Mucosa of descending colon (tissue), 3 donors: ENCODE results near the gene TKT. TPM values are rescaled to one million over a fixed set of nuclear protein-coding genes. Genes with fewer than 3 reads are reported as not detected.

Experiments used
- ATAC-seq: fragments of 200-7000 bp; cut with Tn5 transposase; one replicate; pipeline ENCODE4 v1.9.1; 2020; ENCODE audit warnings: mild to moderate bottlenecking, moderate library complexity
- DNase-seq, 3 donors: peaks; one replicate each; pipeline ENCODE4 v3.0.0-alpha.2; 2020
- H3K36me3 ChIP-seq: fragments of 200-600 bp; one replicate; pipeline ENCODE4 v1.8.0; 2021; ENCODE audit warnings: low read depth, mild to moderate bottlenecking
- H3K4me1 ChIP-seq: fragments of 200-600 bp; one replicate; pipeline ENCODE4 v1.8.0; 2021; ENCODE audit warnings: low read depth, mild to moderate bottlenecking
- H3K4me3 ChIP-seq: fragments of 200-600 bp; one replicate; pipeline ENCODE4 v1.8.0; 2021; ENCODE audit warnings: mild to moderate bottlenecking
- H3K9me3 ChIP-seq: fragments of 200-600 bp; one replicate; pipeline ENCODE4 v1.8.0; 2021; ENCODE audit warnings: mild to moderate bottlenecking
- intact Hi-C, 2 donors: fragments of 100-400 bp; cut with DNase I in 1 of 2; cut with micrococcal nuclease in 1 of 2; formaldehyde crosslinking; loops; one replicate each; pipeline versions ENCODE4 v1.11.0 to v1.11.1; 2022; cut with DNase I, micrococcal nuclease
- total RNA-seq, 3 donors: library from RNA; stranded (reverse); fragmentation: NEBNext Ultra II Directional in 2 of 3; extraction: Animal tissue kit (Norgen Biotek cat#: 25700) in 2 of 3; gene quantifications; one replicate each; pipeline versions ENCODE4 v1.2.1 to v1.2.4, GENCODE V29; 2021 to 2023
- TF ChIP-seq, protein P1 (sequence below): fragments of 200-600 bp; IDR thresholded peaks from one replicate; pipeline ENCODE4 v1.8.0; 2022; ENCODE audit warnings: antibody characterized with exemption, mild to moderate bottlenecking
- donor health status: DM: no; HTN: no; CAD: no; lungs with moderate emphysema.
- donor health status: DM: no; HTN: no; CAD: no.
- donor health status: DM: no; HTN: yes; CAD: no.

The TKT gene
- total RNA-seq, 3 donors from 2014 or later = 180 to 260 (median 226) TPM

- H3K4me1 ChIP-seq = peaks cover 5% of the 10 kb centered on the region
- no peak for ATAC-seq
- no peak overlapping the region for H3K4me3 ChIP-seq
- H3K36me3 ChIP-seq = no peaks in the 10 kb centered on the region
- no peaks in the 10 kb centered on the region for H3K9me3 ChIP-seq
- intact Hi-C loops = loop anchor here in 1 of 2 donors (5.0 kb wide), 1 partner anchor 87 kb away; no protein-coding TSS in a partner anchor
- no peak for DNase-seq
- TF ChIP-seq, protein P1, sequence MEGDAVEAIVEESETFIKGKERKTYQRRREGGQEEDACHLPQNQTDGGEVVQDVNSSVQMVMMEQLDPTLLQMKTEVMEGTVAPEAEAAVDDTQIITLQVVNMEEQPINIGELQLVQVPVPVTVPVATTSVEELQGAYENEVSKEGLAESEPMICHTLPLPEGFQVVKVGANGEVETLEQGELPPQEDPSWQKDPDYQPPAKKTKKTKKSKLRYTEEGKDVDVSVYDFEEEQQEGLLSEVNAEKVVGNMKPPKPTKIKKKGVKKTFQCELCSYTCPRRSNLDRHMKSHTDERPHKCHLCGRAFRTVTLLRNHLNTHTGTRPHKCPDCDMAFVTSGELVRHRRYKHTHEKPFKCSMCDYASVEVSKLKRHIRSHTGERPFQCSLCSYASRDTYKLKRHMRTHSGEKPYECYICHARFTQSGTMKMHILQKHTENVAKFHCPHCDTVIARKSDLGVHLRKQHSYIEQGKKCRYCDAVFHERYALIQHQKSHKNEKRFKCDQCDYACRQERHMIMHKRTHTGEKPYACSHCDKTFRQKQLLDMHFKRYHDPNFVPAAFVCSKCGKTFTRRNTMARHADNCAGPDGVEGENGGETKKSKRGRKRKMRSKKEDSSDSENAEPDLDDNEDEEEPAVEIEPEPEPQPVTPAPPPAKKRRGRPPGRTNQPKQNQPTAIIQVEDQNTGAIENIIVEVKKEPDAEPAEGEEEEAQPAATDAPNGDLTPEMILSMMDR = no peak
These were observed 56.8 kb downstream of the TKT start for GRCh38 chr3:53198996-53199395.

- intact Hi-C loops = loop anchor here in 1 of 2 donors (5.0 kb wide), 1 partner anchor 86 kb away; no protein-coding TSS in a partner anchor
- ATAC-seq = no peak
- DNase-seq = no peak
- Histone ChIP-seq H3K9me3 (no peaks in the 10 kb centered on the region), H3K4me3 (no peak overlapping the region), H3K36me3 (no peaks in the 10 kb centered on the region), H3K4me1 (peaks cover 5% of the 10 kb centered on the region)
- TF ChIP-seq, protein P1 = no peak
These were observed 57.4 kb downstream of the TKT start for GRCh38 chr3:53198256-53198977.

GRCh38 chr3:53196575-53197407, 59.0 kb downstream of the TKT start:
- TF ChIP-seq, protein P1 = no peak
- peak in 1 of 3 donors; percentile 56 for DNase-seq
- no peak overlapping the region for H3K4me3 ChIP-seq
- no peaks in the 10 kb centered on the region for H3K36me3 ChIP-seq
- peaks cover 9% of the 10 kb centered on the region for H3K4me1 ChIP-seq
- H3K9me3 ChIP-seq = no peaks in the 10 kb centered on the region
- peak; percentile 18 for ATAC-seq
- intact Hi-C loops = loop anchor here (1.0 to 5.0 kb wide), 2 partner anchors 82 to 84 kb away; no protein-coding TSS in a partner anchor

DNA sequence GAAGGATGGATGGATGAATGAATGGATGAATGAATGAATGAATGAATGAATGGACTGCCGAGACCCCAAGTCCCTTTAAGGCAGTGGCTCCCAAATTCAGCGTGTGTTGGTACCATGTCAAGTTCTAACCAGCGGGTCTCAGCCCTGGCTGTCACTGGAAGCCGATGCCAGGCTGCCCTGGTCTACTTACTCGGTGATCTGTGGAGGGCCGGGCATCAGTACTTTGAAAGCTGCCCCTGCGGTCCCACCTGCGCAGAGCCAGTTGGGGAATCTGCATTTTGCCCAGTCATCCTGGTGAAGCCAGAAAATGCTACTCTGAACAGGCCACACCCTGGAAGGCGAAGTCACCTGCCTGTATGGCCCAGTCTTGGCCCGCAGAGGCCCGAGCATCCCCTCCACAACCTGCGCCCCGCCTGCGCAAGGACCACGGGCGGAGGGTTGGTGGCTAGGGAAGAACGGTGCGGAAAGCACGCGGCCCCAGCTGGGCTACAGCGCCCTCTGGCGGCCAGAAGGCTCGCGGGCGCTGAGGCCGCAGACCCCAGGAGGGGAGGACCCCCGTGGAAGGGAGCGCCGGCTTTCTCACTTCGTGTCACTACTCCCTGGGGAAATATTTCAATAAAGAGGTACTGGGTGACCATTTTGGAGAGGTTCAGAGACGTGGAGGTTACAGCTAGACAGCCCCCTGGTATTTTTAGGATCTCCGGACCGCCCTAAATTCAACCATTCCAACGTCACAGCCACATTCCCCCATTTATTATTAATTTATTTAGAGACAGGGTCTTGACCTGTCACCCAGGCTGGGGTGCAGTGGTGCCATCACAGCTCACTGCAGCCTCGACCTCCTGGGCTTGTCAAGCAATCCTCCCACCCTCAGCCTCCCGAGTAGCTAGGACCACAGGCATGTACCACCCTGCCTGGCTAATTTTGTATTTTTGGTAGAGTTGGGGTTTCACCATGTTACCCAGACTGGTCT, 59.9 kb downstream of the TKT start:
- H3K4me1 ChIP-seq = peaks cover 12% of the 10 kb centered on the region
- no peaks in the 10 kb centered on the region for H3K9me3 ChIP-seq
- H3K36me3 ChIP-seq = no peaks in the 10 kb centered on the region
- DNase-seq (peak in 2 of 3 donors; percentile 57 to 70), ATAC-seq (peak; percentile 82)
- intact Hi-C loops = loop anchor here (1.0 to 5.0 kb wide), 2 partner anchors 82 to 84 kb away; no protein-coding TSS in a partner anchor
- no peak overlapping the region for H3K4me3 ChIP-seq
- TF ChIP-seq, protein P1 = peak; percentile 95

DNA sequence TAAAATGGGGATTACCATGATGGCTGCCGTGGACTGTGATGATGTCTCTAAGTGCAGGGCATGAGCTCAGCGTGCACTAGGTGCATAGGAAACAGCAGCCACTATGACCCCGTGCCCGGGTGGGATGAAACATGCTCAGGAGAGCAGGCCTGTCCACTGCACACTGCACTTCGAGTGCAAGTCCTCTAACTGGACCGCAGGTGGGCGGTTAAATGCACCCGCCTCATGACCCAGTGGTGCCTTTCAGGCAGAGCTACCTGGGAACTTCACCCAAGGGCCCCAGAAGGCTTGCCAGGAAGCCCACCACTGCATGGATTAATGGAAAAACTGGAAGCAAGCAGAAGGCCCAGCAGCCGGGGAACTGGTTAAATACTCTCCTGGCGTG, 60.8 kb downstream of the TKT start:
- H3K4me3 ChIP-seq = no peak overlapping the region
- TF ChIP-seq, protein P1 = no peak

More for the DNA sequence above, 60.8 kb downstream of the TKT start:
- DNase-seq (no peak), ATAC-seq (no peak)
- intact Hi-C loops = loop anchor here in 1 of 2 donors (5.0 kb wide), 1 partner anchor 83 kb away; no protein-coding TSS in a partner anchor
- Histone ChIP-seq H3K9me3 (no peaks in the 10 kb centered on the region), H3K36me3 (no peaks in the 10 kb centered on the region), H3K4me1 (peaks cover 12% of the 10 kb centered on the region)
